ENCODE measurements around the gene PTPN20.

The PTPN20 gene

DNA sequence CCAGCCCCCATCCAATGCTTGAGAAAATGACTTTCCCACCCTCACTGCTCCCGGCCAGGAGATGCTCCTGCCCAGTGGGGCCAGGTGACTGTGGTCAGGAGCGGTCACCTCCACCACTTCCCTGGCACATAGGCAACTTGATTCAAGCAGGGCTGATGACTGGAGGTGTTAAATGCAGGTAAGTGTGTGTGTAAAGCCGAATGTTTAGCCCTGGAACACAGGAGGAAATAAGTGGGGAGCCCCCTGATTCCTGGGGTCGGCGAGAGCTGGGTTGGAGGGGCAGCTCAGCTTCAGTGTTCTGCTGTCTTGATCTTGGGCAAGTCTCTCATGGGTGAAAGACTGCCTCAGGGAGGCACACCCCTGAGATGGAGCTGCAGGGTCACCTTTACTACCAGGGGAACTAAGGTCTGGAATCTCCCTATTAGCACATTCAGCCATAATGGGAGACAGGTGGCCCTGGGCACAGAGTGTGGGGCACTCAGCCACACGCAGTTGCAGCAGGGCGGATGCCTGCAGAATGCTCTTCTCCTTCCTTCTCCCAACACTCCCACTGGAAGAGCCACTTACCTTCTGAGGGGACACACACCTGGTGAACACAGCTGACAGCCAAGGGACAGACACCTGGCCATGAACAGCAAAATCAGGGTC lies 124.1 kb downstream of the PTPN20 start:
- no peak for DNase-seq (ENCODE audit: low read depth)

GRCh38 chr10:47035819-47036337 lies 124.7 kb downstream of the PTPN20 start:
- no peak for DNase-seq (ENCODE audit: low read depth)

- DNase-seq (ENCODE audit: low read depth), result no peak
Measured at GRCh38 chr10:47036771-47037170, 125.5 kb downstream of the PTPN20 start.

DNA sequence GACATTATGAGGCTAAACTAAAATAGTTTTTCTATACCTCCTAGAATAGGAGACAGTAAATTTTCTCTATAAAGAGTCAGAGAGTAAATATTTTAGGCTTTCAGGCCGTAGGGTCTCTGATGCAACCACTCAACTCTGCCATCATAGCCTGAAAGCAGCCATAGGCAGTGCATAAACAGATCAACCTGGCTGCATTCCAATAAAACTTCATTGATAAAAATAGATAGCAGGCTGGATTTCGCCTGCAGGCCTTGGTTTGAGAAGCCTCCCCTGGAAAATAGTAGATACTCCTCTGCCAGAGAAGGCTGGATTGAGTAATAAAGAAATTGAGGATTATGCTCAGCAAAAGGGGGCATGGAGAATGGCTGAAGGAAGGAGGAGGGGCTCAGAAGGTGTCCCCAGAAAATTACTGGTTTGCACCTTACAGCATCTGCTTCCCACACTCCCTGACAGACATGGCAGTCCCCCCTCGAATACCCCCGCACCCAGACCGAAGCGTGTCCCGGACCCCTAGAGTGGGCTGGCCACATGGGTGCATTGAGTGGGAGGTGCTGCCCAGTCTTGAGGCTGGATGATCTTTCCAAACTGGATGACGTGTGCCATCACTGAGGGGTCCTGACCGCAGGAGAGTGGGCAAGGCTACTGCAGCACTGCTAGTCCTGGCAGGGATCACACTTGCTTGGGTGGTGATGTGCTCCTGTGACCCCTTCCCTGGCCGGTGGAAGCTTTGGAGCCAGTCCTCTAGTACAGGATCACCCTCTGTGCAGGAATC lies 126.6 kb downstream of the PTPN20 start:
- no peak for DNase-seq (ENCODE audit: low read depth)

GRCh38 chr10:47038881-47039561 lies 127.8 kb downstream of the PTPN20 start:
- no peak for DNase-seq (ENCODE audit: low read depth)

DNA sequence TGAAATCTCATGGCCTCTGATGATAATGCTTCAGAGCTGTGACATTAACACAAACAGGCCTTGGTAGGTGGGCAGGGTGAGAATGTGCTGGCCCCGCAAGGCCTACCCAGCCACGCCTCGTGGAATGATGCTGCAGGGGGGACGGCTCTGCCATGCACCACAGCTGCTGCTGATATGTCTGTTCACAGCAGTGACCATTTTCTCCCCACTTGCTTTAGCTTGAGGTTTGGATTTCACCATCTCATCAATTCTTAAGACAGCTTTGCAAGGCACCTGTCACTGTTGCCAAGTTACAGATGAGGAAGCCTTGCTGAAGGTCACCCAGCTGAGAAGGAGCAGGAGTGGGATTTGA lies 128.3 kb downstream of the PTPN20 start:
- no peak for DNase-seq (ENCODE audit: low read depth)

- no peak for DNase-seq (ENCODE audit: low read depth)
Measured at GRCh38 chr10:47040041-47040491, 128.8 kb downstream of the PTPN20 start.

DNA sequence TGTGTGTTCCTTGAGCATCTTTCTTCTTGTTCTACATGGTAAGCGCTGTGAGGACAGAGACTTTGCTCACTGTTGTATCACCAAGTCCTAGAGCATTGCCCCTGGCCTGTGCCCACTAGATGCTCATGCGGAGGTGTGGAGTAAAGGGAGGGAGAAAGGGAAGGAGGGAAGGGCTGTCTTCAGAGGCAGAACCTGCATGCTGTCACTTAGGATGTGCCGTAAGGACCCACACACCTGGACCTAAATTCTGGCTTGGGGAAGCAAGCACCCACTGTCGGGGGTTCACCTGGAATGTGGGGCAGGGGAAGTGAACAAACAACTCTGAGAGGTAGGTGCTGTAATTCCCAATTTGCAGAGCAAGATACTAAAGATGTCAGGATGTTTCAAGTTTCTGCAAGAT lies 129.5 kb downstream of the PTPN20 start:
- DNase-seq (ENCODE audit: low read depth), result no peak

- DNase-seq (ENCODE audit: low read depth), result no peak
Measured at GRCh38 chr10:47041396-47042198, 130.4 kb downstream of the PTPN20 start.

DNA sequence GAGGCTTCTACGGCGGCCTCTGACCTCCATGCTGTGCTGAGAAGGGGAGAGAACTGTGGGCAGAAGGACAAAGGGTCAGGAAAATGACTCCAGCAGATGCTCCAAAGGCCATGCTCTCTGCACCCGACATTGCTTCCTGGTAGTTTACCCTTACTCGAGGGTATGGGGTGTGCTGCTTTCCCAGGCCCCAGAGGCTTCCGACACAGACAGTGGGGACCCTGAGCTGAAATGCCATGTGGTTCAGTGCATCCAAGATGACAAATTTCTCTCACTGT lies 130.9 kb downstream of the PTPN20 start:
- DNase-seq (ENCODE audit: low read depth), result no peak

DNA sequence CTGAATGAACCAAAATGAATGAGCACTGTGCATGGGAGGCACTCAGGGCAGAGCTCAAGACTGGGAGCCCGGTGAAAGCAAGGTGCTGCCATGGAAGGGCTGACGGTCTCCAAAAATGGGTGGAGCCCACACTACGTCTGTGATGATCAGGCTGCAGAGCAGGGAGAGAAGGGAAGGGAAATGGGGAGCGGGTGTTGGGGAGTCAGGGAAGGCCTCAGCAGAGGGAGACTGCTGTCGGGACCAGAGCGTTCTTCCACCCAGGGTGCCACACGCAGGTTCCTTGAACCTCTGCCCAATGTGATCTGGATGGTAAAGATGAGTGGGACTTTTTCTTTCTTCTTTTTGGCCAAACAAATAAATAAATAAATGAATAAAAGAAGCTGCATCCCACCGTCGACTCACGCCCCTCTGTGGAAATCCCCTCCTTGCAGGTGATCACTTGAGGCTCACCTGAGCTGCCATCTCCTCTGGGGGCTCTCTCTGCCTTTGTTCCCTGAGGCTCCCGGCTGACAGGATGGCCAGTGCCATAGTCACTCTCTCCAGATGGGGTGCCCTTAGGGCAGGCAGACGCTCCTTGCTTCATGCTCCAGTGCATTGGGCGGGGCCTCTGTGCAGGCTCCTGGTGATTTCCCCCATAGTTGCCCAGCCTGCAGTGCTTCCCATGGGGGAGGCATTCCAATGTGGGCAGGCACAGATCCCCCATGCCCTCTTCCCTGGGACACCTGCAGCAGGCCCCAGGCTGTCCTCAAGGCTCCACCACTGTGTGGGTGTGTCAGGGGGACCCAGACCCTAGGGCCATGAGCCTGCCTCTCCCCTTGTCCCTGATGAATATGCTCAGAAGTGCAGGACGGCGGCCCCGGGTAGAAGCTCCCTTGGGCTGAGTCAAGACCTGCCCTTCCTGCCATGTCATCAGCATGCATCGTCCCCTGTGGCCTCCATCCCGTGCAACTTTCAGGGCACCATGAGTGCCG lies 131.8 kb downstream of the PTPN20 start:
- DNase-seq (ENCODE audit: low read depth), result no peak

- DNase-seq (ENCODE audit: low read depth), result no peak
Measured at GRCh38 chr10:47043928-47044538, 132.8 kb downstream of the PTPN20 start.

- DNase-seq (ENCODE audit: low read depth), result no peak
Measured at GRCh38 chr10:47044741-47045140, 133.5 kb downstream of the PTPN20 start.

- DNase-seq (ENCODE audit: low read depth), result no peak
Measured at GRCh38 chr10:47045331-47045861, 134.2 kb downstream of the PTPN20 start.

DNA sequence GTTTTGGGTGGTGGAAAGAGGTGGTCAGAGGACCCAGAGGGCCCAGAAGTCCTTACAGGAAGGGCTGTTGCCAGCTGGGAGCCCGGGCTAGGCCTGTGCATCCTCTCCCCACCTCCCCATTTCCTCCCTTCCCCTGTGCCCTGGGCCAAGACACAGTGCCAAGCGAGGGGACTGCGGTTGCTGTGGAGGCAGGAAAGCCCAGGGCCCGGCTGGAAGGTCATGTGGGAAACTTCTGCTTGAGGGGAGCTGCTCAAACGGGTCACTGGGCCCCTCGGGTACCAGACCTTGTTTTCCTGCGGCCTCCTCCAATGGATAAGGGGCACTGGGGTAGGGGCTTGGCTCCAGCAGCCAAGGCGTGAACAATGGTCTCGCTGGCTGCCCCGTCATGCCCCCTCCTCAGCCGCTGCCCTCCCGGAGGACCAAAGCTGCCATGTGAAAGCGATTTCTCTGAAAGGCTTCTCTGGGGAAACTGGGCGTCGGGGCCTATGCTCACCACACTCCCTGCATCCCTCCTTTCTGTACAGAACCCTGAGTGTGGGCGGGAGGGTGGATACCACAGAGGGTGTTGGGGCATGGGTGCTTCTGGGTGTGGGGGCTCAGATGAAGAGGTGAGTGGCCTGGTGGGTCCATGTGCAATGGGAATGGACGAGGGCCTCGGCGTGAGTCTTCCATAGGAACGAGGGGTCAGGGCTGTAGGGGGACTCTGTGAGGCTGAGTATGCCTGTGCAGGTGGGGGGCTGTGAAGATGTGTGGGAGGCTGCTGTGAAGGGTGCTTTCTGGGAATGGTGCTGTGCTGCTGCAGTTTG lies 135.3 kb downstream of the PTPN20 start:
- DNase-seq (ENCODE audit: low read depth), result no peak

- no peak for DNase-seq (ENCODE audit: low read depth)
Measured at GRCh38 chr10:47047127-47047504, 135.9 kb downstream of the PTPN20 start.

GRCh38 chr10:47047577-47048525 lies 136.6 kb downstream of the PTPN20 start:
- peak; percentile 28 for DNase-seq (ENCODE audit: low read depth)

GRCh38 chr10:47048526-47048905 lies 137.3 kb downstream of the PTPN20 start:
- DNase-seq (ENCODE audit: low read depth), result no peak

All from GM04504 (cell line).